KMS-11 (cell line): ENCODE results near the gene PEX10.

Experiments used
- H2AFZ ChIP-seq: fragments of 200-600 bp; sonication (generic); 2 replicates; pipeline ENCODE4 v1.6.1; 2016; ENCODE audit warnings: antibody characterized with exemption, mixed run types, low read depth
- H3K27ac ChIP-seq: fragments of 200-600 bp; sonication (generic); 2 replicates; pipeline ENCODE4 v1.6.1; 2016; ENCODE audit warnings: mild to moderate bottlenecking, mixed run types
- H3K27me3 ChIP-seq: fragments of 200-600 bp; sonication (generic); 2 replicates; pipeline ENCODE4 v1.6.1; 2017; ENCODE audit warnings: mild to moderate bottlenecking, low read depth, mixed run types, moderate library complexity; ENCODE audit not compliant: insufficient read depth
- H3K36me3 ChIP-seq: fragments of 200-600 bp; sonication (generic); 2 replicates; pipeline ENCODE4 v1.6.1; 2017; ENCODE audit warnings: mild to moderate bottlenecking, mixed run types; ENCODE audit not compliant: insufficient read depth
- H3K4me1 ChIP-seq: fragments of 200-600 bp; sonication (generic); 2 replicates; pipeline ENCODE4 v1.6.1; 2016; ENCODE audit warnings: mild to moderate bottlenecking, low read depth, mixed run types; ENCODE audit not compliant: poor library complexity, severe bottlenecking
- H3K4me2 ChIP-seq: fragments of 200-600 bp; sonication (generic); 2 replicates; pipeline ENCODE4 v1.7.0; 2016; ENCODE audit warnings: mild to moderate bottlenecking, mixed run types
- H3K4me3 ChIP-seq: fragments of 200-600 bp; sonication (generic); IDR thresholded peaks from 2 replicates; pipeline ENCODE4 v1.6.1; 2017; ENCODE audit warnings: low read depth, low read length, mixed read lengths; ENCODE audit not compliant: insufficient read depth
- H3K79me2 ChIP-seq: fragments of 200-600 bp; sonication (generic); 2 replicates; pipeline ENCODE4 v1.6.1; 2016; ENCODE audit warnings: low read depth, mixed run types; ENCODE audit not compliant: insufficient read depth
- H3K9ac ChIP-seq: fragments of 200-600 bp; sonication (generic); 2 replicates; pipeline ENCODE4 v1.6.1; 2016; ENCODE audit warnings: mild to moderate bottlenecking, mixed run types
- H4K20me1 ChIP-seq: fragments of 200-600 bp; sonication (generic); 2 replicates; pipeline ENCODE4 v1.6.1; 2016; ENCODE audit warnings: mild to moderate bottlenecking, mixed run types; ENCODE audit not compliant: insufficient read depth
- CTCF ChIP-seq: fragments of 200-600 bp; sonication (generic); conservative IDR thresholded peaks from 2 replicates; pipeline ENCODE4 v1.6.1; 2017; ENCODE audit warnings: low read depth, mild to moderate bottlenecking, antibody characterized with exemption, low read length, moderate library complexity, mixed read lengths

The PEX10 gene

GRCh38 chr1:2428490-2428889 lies 16.1 kb upstream of the PEX10 start:
- no peaks in the 10 kb centered on the region for H3K36me3 ChIP-seq
- H3K9ac ChIP-seq, result no peak overlapping the region
- no peak overlapping the region for H2AFZ ChIP-seq
- H4K20me1 ChIP-seq, result no peaks in the 10 kb centered on the region
- no peak for TF ChIP-seq CTCF
- no peak overlapping the region for H3K4me3 ChIP-seq
- no peak overlapping the region for H3K27ac ChIP-seq
- no peaks in the 10 kb centered on the region for H3K4me1 ChIP-seq
- no peaks in the 10 kb centered on the region for H3K79me2 ChIP-seq
- H3K4me2 ChIP-seq, result no peak overlapping the region
- peaks cover 94% of the 10 kb centered on the region for H3K27me3 ChIP-seq

- no peak overlapping the region for H3K4me3 ChIP-seq
- H2AFZ ChIP-seq, result no peak overlapping the region
- no peak overlapping the region for H3K4me2 ChIP-seq
- no peak overlapping the region for H3K9ac ChIP-seq
- no peak for TF ChIP-seq CTCF
- H3K4me1 ChIP-seq, result no peaks in the 10 kb centered on the region
- no peaks in the 10 kb centered on the region for H3K79me2 ChIP-seq
- H3K36me3 ChIP-seq, result no peaks in the 10 kb centered on the region
- H3K27me3 ChIP-seq, result peaks cover 94% of the 10 kb centered on the region
- H3K27ac ChIP-seq, result no peak overlapping the region
- H4K20me1 ChIP-seq, result no peaks in the 10 kb centered on the region
Measured at GRCh38 chr1:2427976-2428375, 15.6 kb upstream of the PEX10 start.

- Histone ChIP-seq H2AFZ (no peak overlapping the region), H3K36me3 (no peaks in the 10 kb centered on the region), H4K20me1 (no peaks in the 10 kb centered on the region), H3K4me3 (no peak overlapping the region), H3K4me2 (no peak overlapping the region), H3K79me2 (no peaks in the 10 kb centered on the region), H3K9ac (no peak overlapping the region), H3K4me1 (no peaks in the 10 kb centered on the region), H3K27ac (no peak overlapping the region), H3K27me3 (peaks cover 94% of the 10 kb centered on the region)
- TF ChIP-seq CTCF, result no peak
Measured at GRCh38 chr1:2427051-2427450, 14.7 kb upstream of the PEX10 start.

GRCh38 chr1:2426540-2426939 lies 14.2 kb upstream of the PEX10 start:
- TF ChIP-seq CTCF, result no peak
- H3K36me3 ChIP-seq, result no peaks in the 10 kb centered on the region
- no peak overlapping the region for H2AFZ ChIP-seq
- no peak overlapping the region for H3K4me3 ChIP-seq
- no peaks in the 10 kb centered on the region for H3K79me2 ChIP-seq
- no peak overlapping the region for H3K4me2 ChIP-seq
- H4K20me1 ChIP-seq, result no peaks in the 10 kb centered on the region
- no peak overlapping the region for H3K27ac ChIP-seq
- no peaks in the 10 kb centered on the region for H3K4me1 ChIP-seq
- no peak overlapping the region for H3K9ac ChIP-seq
- H3K27me3 ChIP-seq, result peaks cover 94% of the 10 kb centered on the region

GRCh38 chr1:2425892-2426291 lies 13.5 kb upstream of the PEX10 start:
- H2AFZ ChIP-seq, result no peak overlapping the region
- no peak overlapping the region for H3K4me3 ChIP-seq
- H4K20me1 ChIP-seq, result no peaks in the 10 kb centered on the region
- no peak overlapping the region for H3K9ac ChIP-seq
- H3K4me1 ChIP-seq, result no peaks in the 10 kb centered on the region
- H3K27me3 ChIP-seq, result peaks cover 95% of the 10 kb centered on the region
- no peak overlapping the region for H3K4me2 ChIP-seq
- H3K79me2 ChIP-seq, result no peaks in the 10 kb centered on the region
- no peak overlapping the region for H3K27ac ChIP-seq
- no peaks in the 10 kb centered on the region for H3K36me3 ChIP-seq
- no peak for TF ChIP-seq CTCF
